ENCODE results near the gene GSTO1.

- TF ChIP-seq EZH2 (IDR thresholded peaks at IDR 0.05) (no peak), POLR2AphosphoS5 (IDR thresholded peaks at IDR 0.05; ENCODE audit: borderline replicate concordance, low read depth, low read length) (no peak), FOXP2 (optimal IDR thresholded peaks at IDR 0.05; ENCODE audit: control extremely low read depth, extremely low read length, insufficient read depth) (no peak)
Measured at GRCh38 chr10:104309980-104310978, 55.6 kb downstream of the GSTO1 start.

Data from SK-N-MC (cell line).